K562 (cell line): ENCODE data around the gene NRG2. TPM values are rescaled to one million over a fixed set of nuclear protein-coding genes. Genes with fewer than 3 reads are reported as not detected.

Source experiments
- ATAC-seq: fragments of 200-7000 bp; cut with Tn5 transposase; 3 replicates; pipeline ENCODE4 v1.9.1; 2020; ENCODE audit warnings: moderate library complexity
- BruUV-seq: library from RNA; stranded (reverse); fragments of 400-500 nt; replicated peaks from 2 replicates; lab custom pipeline; 2021; lab: Mats Ljungman, UMichigan
- CTCF ChIA-PET: fragments of 300-600 bp; formaldehyde crosslinking; extraction: SDS; loops from one replicate; lab custom pipeline; 2021; ENCODE audit warnings: low intra/inter-chr PET ratio; lab: Yijun Ruan, JAX
- POLR2A ChIA-PET: fragments of 300-600, 350-650 bp; sonication (Branson Sonifier 250); formaldehyde crosslinking; extraction: SDS; loops from one replicate; lab custom pipeline; 2021; ENCODE audit warnings: antibody characterized with exemption, inconsistent platforms; lab: Yijun Ruan, JAX
- DNase-seq, 4 experiments: peaks; one replicate each; pipeline versions ENCODE4 v3.0.0 to v3.0.0-alpha.2; 2011 to 2018; ENCODE audit warnings: low spot score in 3 of 4, mixed read lengths in 3 of 4; ENCODE audit errors: extremely low read depth in 1 of 4
- FAIRE-seq: peaks from 2 replicates; lab custom pipeline; 2011; peaks lifted over from hg19 to GRCh38; lab: Jason Lieb, UNC
- H2AFZ ChIP-seq: 2 replicates; pipeline ENCODE4 v1.6.0; 2011; ENCODE audit warnings: low read depth, low read length, control low read depth, inconsistent platforms
- H3K27ac ChIP-seq: fragments of 200-600 bp; 3 replicates; pipeline ENCODE4 v1.8.0; 2011; ENCODE audit warnings: low read depth, mild to moderate bottlenecking, control low read depth, inconsistent platforms, low read length, moderate library complexity, mixed read lengths; ENCODE audit errors: extremely low read depth
- H3K27me3 ChIP-seq, 2 experiments: fragments of 300-600 bp in 1 of 2; 2 replicates in 1 of 2; 3 replicates in 1 of 2; pipeline versions ENCODE4 v1.6.0 to v1.8.0; 2011; ENCODE audit warnings: inconsistent platforms in 2 of 2, low read length in 2 of 2, mild to moderate bottlenecking in 1 of 2, mixed read lengths in 1 of 2, moderate library complexity in 1 of 2; ENCODE audit not compliant: control insufficient read depth in 2 of 2, insufficient read depth in 2 of 2
- H3K36me3 ChIP-seq: fragments of 300-600 bp; 3 replicates; pipeline ENCODE4 v1.8.0; 2011; ENCODE audit warnings: mild to moderate bottlenecking, low read length, inconsistent platforms; ENCODE audit not compliant: control insufficient read depth, insufficient read depth
- H3K4me1 ChIP-seq, 2 experiments: fragments of 200-600 bp in 1 of 2; replicated peaks in 1 of 2; 2 replicates in 1 of 2; 3 replicates in 1 of 2; pipeline versions ENCODE4 v1.5.1 to v1.8.0; 2011; ENCODE audit warnings: inconsistent platforms in 2 of 2, low read length in 2 of 2, mild to moderate bottlenecking in 1 of 2, mixed read lengths in 1 of 2, moderate library complexity in 1 of 2; ENCODE audit not compliant: control insufficient read depth in 2 of 2, insufficient read depth in 2 of 2
- H3K4me2 ChIP-seq: 2 replicates; pipeline ENCODE4 v1.6.1; 2011; ENCODE audit warnings: low read length, control low read depth, inconsistent platforms, mixed read lengths; ENCODE audit not compliant: insufficient read depth
- H3K4me3 ChIP-seq: fragments of 200-600 bp; sonication (generic), shearing (Covaris generic); 2 replicates; pipeline ENCODE4 v1.5.1; 2016; ENCODE audit warnings: control low read depth, inconsistent platforms
- H3K79me2 ChIP-seq: fragments of 200-600 bp; 3 replicates; pipeline ENCODE4 v1.8.0; 2011; ENCODE audit warnings: low read length, inconsistent platforms; ENCODE audit not compliant: control insufficient read depth, insufficient read depth
- H3K9ac ChIP-seq, 2 experiments: 2 replicates each; pipeline versions ENCODE4 v1.6.0 to v1.6.1; 2011; ENCODE audit warnings: low read depth in 2 of 2, low read length in 2 of 2, control low read depth in 1 of 2, inconsistent platforms in 1 of 2, mild to moderate bottlenecking in 1 of 2, mixed read lengths in 1 of 2; ENCODE audit not compliant: insufficient read depth in 1 of 2
- H3K9me1 ChIP-seq: one replicate; pipeline ENCODE4 v1.6.0; 2011; ENCODE audit warnings: inconsistent platforms, mild to moderate bottlenecking, low read length, moderate library complexity; ENCODE audit not compliant: control insufficient read depth, insufficient read depth
- H3K9me3 ChIP-seq: replicated peaks from 2 replicates; pipeline ENCODE4 v1.5.1; 2011; ENCODE audit warnings: low read depth, low read length, inconsistent platforms; ENCODE audit not compliant: control insufficient read depth, insufficient read depth
- H4K20me1 ChIP-seq: replicated peaks from 2 replicates; pipeline ENCODE4 v1.6.1; 2011; ENCODE audit warnings: low read length, inconsistent platforms, mixed read lengths; ENCODE audit not compliant: control insufficient read depth, insufficient read depth
- CBFB ChIP-seq: sonication (generic); formaldehyde crosslinking; IDR thresholded peaks from 2 replicates; pipeline ENCODE4 v1.4.0; 2020; ENCODE audit warnings: mild to moderate bottlenecking, missing genetic modification reagents
- CBX1 ChIP-seq: sonication (generic); IDR thresholded peaks from 2 replicates; pipeline ENCODE4 v1.6.1; 2016; ENCODE audit warnings: antibody characterized with exemption, low read depth, mild to moderate bottlenecking
- CBX8 ChIP-seq: fragments of 200-600 bp; sonication (generic); IDR thresholded peaks from 2 replicates; pipeline ENCODE4 v1.6.1; 2012; ENCODE audit warnings: borderline replicate concordance, mixed run types, low read depth, mild to moderate bottlenecking, moderate library complexity, mixed read lengths, low read length, control low read depth, inconsistent platforms; ENCODE audit not compliant: poor library complexity, severe bottlenecking; ENCODE audit errors: extremely low read depth
- FOXK2 ChIP-seq, 2 experiments: fragments of 450-650 bp; IDR thresholded peaks in 1 of 2; conservative IDR thresholded peaks in 1 of 2; 2 replicates each; pipeline ENCODE4 v1.6.1; 2016; ENCODE audit warnings: low read depth in 2 of 2, mild to moderate bottlenecking in 1 of 2
- GABPA ChIP-seq: fragments of 200-800 bp; sonication (Bioruptor generic); conservative IDR thresholded peaks from 2 replicates; pipeline ENCODE4 v1.6.1; 2016; ENCODE audit warnings: low read depth, missing genetic modification characterization, missing compliant biosample characterization
- GTF2A2 ChIP-seq: IDR thresholded peaks from 2 replicates; pipeline ENCODE4 v1.6.1; 2016; ENCODE audit warnings: mild to moderate bottlenecking, missing genetic modification characterization, missing compliant biosample characterization
- HEY1 ChIP-seq: fragments of 250-450 bp; sonication (Bioruptor Pico); IDR thresholded peaks from 2 replicates; pipeline ENCODE4 v1.5.0; 2020; ENCODE audit warnings: mild to moderate bottlenecking, moderate library complexity, borderline replicate concordance
- IRF9 ChIP-seq: fragments of 450-650 bp; IDR thresholded peaks from 2 replicates; pipeline ENCODE4 v1.6.1; 2016; ENCODE audit warnings: missing biosample characterization, missing genetic modification characterization
- MYBL2 ChIP-seq, 2 experiments: fragments of 450-650 bp in 1 of 2; sonication (generic) in 1 of 2; formaldehyde crosslinking in 1 of 2; IDR thresholded peaks; 2 replicates each; pipeline versions ENCODE4 v1.6.1 to v1.8.1; 2017 to 2022; ENCODE audit warnings: borderline replicate concordance in 1 of 2, inconsistent platforms in 1 of 2, low read depth in 1 of 2, mild to moderate bottlenecking in 1 of 2, missing genetic modification reagents in 1 of 2, moderate library complexity in 1 of 2
- SAP30 ChIP-seq: fragments of 200-600 bp; sonication (generic); IDR thresholded peaks from 2 replicates; pipeline ENCODE4 v1.6.1; 2012; ENCODE audit warnings: borderline replicate concordance, low read depth, mild to moderate bottlenecking, moderate library complexity, low read length, control low read depth, inconsistent platforms; ENCODE audit not compliant: insufficient read depth, poor library complexity, severe bottlenecking
- SNRNP70 ChIP-seq: fragments of 200-400 bp; formaldehyde crosslinking; optimal IDR thresholded peaks from 2 replicates; pipeline ENCODE3; 2017; ENCODE audit warnings: low read depth, low read length
- ZNF133 ChIP-seq: fragments of 250-450 bp; sonication (Bioruptor Pico); IDR thresholded peaks from 2 replicates; pipeline ENCODE4 v1.4.0; 2020; ENCODE audit warnings: mild to moderate bottlenecking
- ZNF282 ChIP-seq: sonication (generic); formaldehyde crosslinking; IDR thresholded peaks from 2 replicates; pipeline ENCODE4 v1.8.1; 2023; ENCODE audit warnings: missing genetic modification reagents
- ZNF316 ChIP-seq: fragments of 450-650 bp; IDR thresholded peaks from 2 replicates; pipeline ENCODE4 v1.6.1; 2016
- ZNF324 ChIP-seq: fragments of 250-450 bp; sonication (Bioruptor Pico); IDR thresholded peaks from 2 replicates; pipeline ENCODE4 v1.4.0; 2020; ENCODE audit warnings: mild to moderate bottlenecking
- ZSCAN29 ChIP-seq: fragments of 450-650 bp; IDR thresholded peaks from 2 replicates; pipeline ENCODE4 v1.6.1; 2017
- WGBS: fragments of 100-300 bp; shearing (Covaris generic); methylation state at CpG from one replicate; pipeline ENCODE4 v1.1.6; 2016; ENCODE audit warnings: low coverage, mixed read lengths; ENCODE audit not compliant: insufficient coverage; ENCODE audit errors: missing lambda C conversion rate; 5-methylcytosine and 5-hydroxymethylcytosine counted together
- in situ Hi-C: fragments of 300-500 bp; cut with MboI; formaldehyde crosslinking; loops from 4 replicates; pipeline ENCODE4 v1.15.0; 2018; ENCODE audit warnings: inconsistent platforms, mixed read lengths
- intact Hi-C: fragments of 100-400 bp; cut with micrococcal nuclease; formaldehyde crosslinking; loops from 2 replicates; pipeline ENCODE4 v1.14.2; 2022
- polyA plus RNA-seq, 8 experiments: library from polyadenylated mRNA; depleted of rRNA in 4 of 8; stranded (reverse) in 5 of 8; unstranded in 3 of 8; fragments of >200 nt; fragmentation: Nextera tagmentation in 2 of 8; fragmentation: Illumina TruSeq in 1 of 8; extraction: Ambion mirVana in 2 of 8; extraction: Trizol in 1 of 8; gene quantifications; 2 replicates each; pipeline versions ENCODE4 v1.2.1 to v1.2.3, GENCODE V29; 2011 to 2014; ENCODE audit warnings: inconsistent platforms in 1 of 8, missing spikeins in 1 of 8
- total RNA-seq, 7 experiments: library from RNA; depleted of rRNA in 6 of 7; stranded (reverse); fragments of >200 nt in 6 of 7; fragmentation: Illumina TruSeq in 2 of 7; extraction: Trizol in 2 of 7; gene quantifications; 2 replicates each; pipeline versions ENCODE4 v1.2.1 to v1.2.3, GENCODE V29; 2011 to 2021; ENCODE audit warnings: low replicate concordance in 1 of 7
- TF ChIP-seq, protein P1 (sequence below): fragments of 450-650 bp; IDR thresholded peaks from 2 replicates; pipeline ENCODE4 v1.7.1; 2018; ENCODE audit warnings: mild to moderate bottlenecking, low read depth; ENCODE audit not compliant: partially characterized antibody

Gene NRG2
- total and polyA plus RNA-seq, 9 of the 15 experiments (the other 6 are each of a cell fraction or from before 2014, with no cell fraction given), result not detected

DNA sequence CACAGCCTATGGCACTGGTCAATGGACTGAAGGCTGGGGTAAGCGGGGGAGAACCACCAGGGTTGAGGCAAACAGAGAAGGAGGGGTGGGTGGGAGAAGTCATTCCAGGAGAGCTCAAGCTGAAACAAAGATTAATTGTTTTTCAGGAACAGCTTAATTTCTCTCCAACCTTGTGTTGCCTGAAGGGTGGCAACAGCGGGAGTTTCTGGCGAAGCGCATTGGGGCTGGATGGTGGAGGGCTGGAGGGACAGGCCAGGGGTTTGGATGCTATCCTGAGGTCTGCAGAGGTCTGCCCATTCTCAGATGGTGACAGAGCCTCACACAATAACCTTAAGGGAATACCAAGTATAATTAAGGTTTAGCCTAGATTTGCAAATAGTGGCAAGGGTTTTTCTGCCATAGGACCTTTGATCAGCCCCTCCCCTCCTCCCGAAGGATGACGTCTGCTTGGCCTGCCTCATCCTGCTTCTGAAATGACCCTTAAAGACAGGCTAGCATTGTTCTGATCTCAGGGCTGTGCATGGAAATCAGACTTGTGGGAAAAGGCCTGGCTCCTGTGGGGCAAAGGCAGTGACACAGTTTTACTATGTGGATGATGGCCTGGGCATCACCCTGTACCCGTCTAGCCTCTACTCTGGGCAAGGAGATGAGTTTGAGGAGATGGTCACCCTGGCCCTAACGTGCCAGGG, 214.7 kb downstream of the NRG2 start:
- no peak for TF ChIP-seq ZNF324 (CRISPR knock-in tag)
- no peak for TF ChIP-seq GABPA (tag)
- TF ChIP-seq FOXK2 (conservative IDR thresholded peaks at IDR 0.05 in 1 of 2, IDR thresholded peaks at IDR 0.05 in 1 of 2; ENCODE audit: low read depth in 2 of 2), result no peak
- TF ChIP-seq MYBL2 (IDR thresholded peaks at IDR 0.05; ENCODE audit: low read depth), result no peak
- TF ChIP-seq MYBL2 (CRISPR knock-in tag; IDR thresholded peaks at IDR 0.05; ENCODE audit: borderline replicate concordance), result no peak
- no peak for TF ChIP-seq ZNF282 (CRISPR knock-in tag)
- no peak for TF ChIP-seq ZNF133 (CRISPR knock-in tag)
- no peak for TF ChIP-seq GTF2A2 (tag)
- no peak for TF ChIP-seq HEY1 (CRISPR knock-in tag)
- TF ChIP-seq IRF9, result no peak
- no peak for TF ChIP-seq CBFB (CRISPR knock-in tag)
- no peak for TF ChIP-seq SNRNP70
- no peak for TF ChIP-seq ZSCAN29
- TF ChIP-seq SAP30, result no peak
- no peak for TF ChIP-seq CBX1
- TF ChIP-seq CBX8, result no peak
- TF ChIP-seq ZNF316, result no peak
- TF ChIP-seq, protein P1, sequence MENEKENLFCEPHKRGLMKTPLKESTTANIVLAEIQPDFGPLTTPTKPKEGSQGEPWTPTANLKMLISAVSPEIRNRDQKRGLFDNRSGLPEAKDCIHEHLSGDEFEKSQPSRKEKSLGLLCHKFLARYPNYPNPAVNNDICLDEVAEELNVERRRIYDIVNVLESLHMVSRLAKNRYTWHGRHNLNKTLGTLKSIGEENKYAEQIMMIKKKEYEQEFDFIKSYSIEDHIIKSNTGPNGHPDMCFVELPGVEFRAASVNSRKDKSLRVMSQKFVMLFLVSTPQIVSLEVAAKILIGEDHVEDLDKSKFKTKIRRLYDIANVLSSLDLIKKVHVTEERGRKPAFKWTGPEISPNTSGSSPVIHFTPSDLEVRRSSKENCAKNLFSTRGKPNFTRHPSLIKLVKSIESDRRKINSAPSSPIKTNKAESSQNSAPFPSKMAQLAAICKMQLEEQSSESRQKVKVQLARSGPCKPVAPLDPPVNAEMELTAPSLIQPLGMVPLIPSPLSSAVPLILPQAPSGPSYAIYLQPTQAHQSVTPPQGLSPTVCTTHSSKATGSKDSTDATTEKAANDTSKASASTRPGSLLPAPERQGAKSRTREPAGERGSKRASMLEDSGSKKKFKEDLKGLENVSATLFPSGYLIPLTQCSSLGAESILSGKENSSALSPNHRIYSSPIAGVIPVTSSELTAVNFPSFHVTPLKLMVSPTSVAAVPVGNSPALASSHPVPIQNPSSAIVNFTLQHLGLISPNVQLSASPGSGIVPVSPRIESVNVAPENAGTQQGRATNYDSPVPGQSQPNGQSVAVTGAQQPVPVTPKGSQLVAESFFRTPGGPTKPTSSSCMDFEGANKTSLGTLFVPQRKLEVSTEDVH, result no peak
- TF ChIP-seq, all 486 proteins: peak for 0
- no peaks in the 10 kb centered on the region for H4K20me1 ChIP-seq
- no peaks in the 10 kb centered on the region for H3K9me3 ChIP-seq
- H3K4me1 ChIP-seq, result no peaks in the 10 kb centered on the region
- FAIRE-seq, result no peak
- no peaks in the 10 kb centered on the region for H3K36me3 ChIP-seq
- WGBS, result 0% methylated on average over 8 of the region's 8 CpGs
- intact Hi-C loops, result no loop called here
- peaks cover 2% of the 10 kb centered on the region for H3K9me1 ChIP-seq
- peaks cover 12 to 43% of the 10 kb centered on the region in 2 experiments; a peak in 4 of 5 replicates for H3K27me3 ChIP-seq
- DNase-seq, result no peak
- ATAC-seq, result no peak
- H3K4me3 ChIP-seq, result no peak overlapping the region
- H3K4me2 ChIP-seq, result no peak overlapping the region
- in situ Hi-C loops, result no loop called here
- no peak overlapping the region for H3K27ac ChIP-seq
- ChIA-PET POLR2A (no interaction called here), CTCF (no interaction called here)
- no peaks in the 10 kb centered on the region for H3K79me2 ChIP-seq
- no TSS peak for BruUV-seq
- H2AFZ ChIP-seq, result no peak overlapping the region
- no peak overlapping the region for H3K9ac ChIP-seq
